ENCODE results near the gene SLC66A3. TPM values are rescaled to one million over a fixed set of nuclear protein-coding genes. Genes with fewer than 3 reads are reported as not detected.
"Not testable (repeated sequence)": the region's sequence is repeated elsewhere in the genome, so short reads cannot be mapped to it uniquely, and the experiment has no call there.

Gene SLC66A3
- total RNA-seq, 1 donor from 2014 or later = 6.9 TPM

GRCh38 chr2:11157731-11158130 is 2.5 kb downstream of the SLC66A3 start:
- intact Hi-C loops (cut with DNase I) = no loop called here
- DNase-seq (no peak), ATAC-seq (ENCODE audit: poor library complexity) (no peak)

- no peak for ATAC-seq (ENCODE audit: poor library complexity)
- DNase-seq = no peak
- intact Hi-C loops (cut with DNase I) = no loop called here
Observed at GRCh38 chr2:11158916-11159573, 3.8 kb downstream of the SLC66A3 start.

- DNase-seq (no peak), ATAC-seq (ENCODE audit: poor library complexity) (no peak)
- intact Hi-C loops (cut with DNase I) = no loop called here
Observed at GRCh38 chr2:11159574-11160170, 4.4 kb downstream of the SLC66A3 start.

GRCh38 chr2:11160256-11160655 is 5.0 kb downstream of the SLC66A3 start:
- DNase-seq (no peak), ATAC-seq (ENCODE audit: poor library complexity) (no peak)
- intact Hi-C loops (cut with DNase I) = no loop called here

GRCh38 chr2:11160731-11161455 is 5.6 kb downstream of the SLC66A3 start:
- peak; percentile 27 for ATAC-seq (ENCODE audit: poor library complexity)
- no peak for DNase-seq
- intact Hi-C loops (cut with DNase I) = no loop called here

- ATAC-seq (ENCODE audit: poor library complexity) (no peak), DNase-seq (no peak)
- intact Hi-C loops (cut with DNase I) = no loop called here
Observed at GRCh38 chr2:11161747-11162146, 6.5 kb downstream of the SLC66A3 start.

- ATAC-seq (ENCODE audit: poor library complexity) (no peak), DNase-seq (no peak)
- intact Hi-C loops (cut with DNase I) = no loop called here
Observed at GRCh38 chr2:11163439-11164317, 8.4 kb downstream of the SLC66A3 start.

GRCh38 chr2:11165046-11165445 is 9.8 kb downstream of the SLC66A3 start:
- ATAC-seq (ENCODE audit: poor library complexity); intact Hi-C loops (cut with DNase I); DNase-seq: not testable (repeated sequence)

- DNase-seq = no peak
- intact Hi-C loops (cut with DNase I) = no loop called here
- no peak for ATAC-seq (ENCODE audit: poor library complexity)
Observed at GRCh38 chr2:11166476-11166875, 11.2 kb downstream of the SLC66A3 start.

GRCh38 chr2:11168488-11168887 is 13.2 kb downstream of the SLC66A3 start:
- DNase-seq (no peak), ATAC-seq (ENCODE audit: poor library complexity) (no peak)
- intact Hi-C loops (cut with DNase I) = no loop called here

- ATAC-seq (ENCODE audit: poor library complexity) (no peak), DNase-seq (no peak)
- intact Hi-C loops (cut with DNase I) = no loop called here
Observed at GRCh38 chr2:11169333-11169732, 14.1 kb downstream of the SLC66A3 start.

- DNase-seq = no peak
- intact Hi-C loops (cut with DNase I) = no loop called here
- ATAC-seq (ENCODE audit: poor library complexity) = no peak
Observed at GRCh38 chr2:11174222-11174621, 19.0 kb downstream of the SLC66A3 start.

GRCh38 chr2:11175293-11175795 is 20.1 kb downstream of the SLC66A3 start:
- DNase-seq (peak; percentile 62), ATAC-seq (ENCODE audit: poor library complexity) (peak; percentile 41)
- intact Hi-C loops (cut with DNase I) = no loop called here

GRCh38 chr2:11177871-11178690 is 22.8 kb downstream of the SLC66A3 start:
- DNase-seq (no peak), ATAC-seq (ENCODE audit: poor library complexity) (no peak)
- intact Hi-C loops (cut with DNase I) = no loop called here

- ATAC-seq (ENCODE audit: poor library complexity) (no peak), DNase-seq (no peak)
- intact Hi-C loops (cut with DNase I) = no loop called here
Observed at GRCh38 chr2:11179196-11179595, 23.9 kb downstream of the SLC66A3 start.

- intact Hi-C loops (cut with DNase I) = loop anchor here (10.0 kb wide), 1 partner anchor 45 kb away; a partner anchor contains a TSS
- no peak for DNase-seq
- no peak for ATAC-seq (ENCODE audit: poor library complexity)
Observed at GRCh38 chr2:11179899-11180298, 24.6 kb downstream of the SLC66A3 start.

GRCh38 chr2:11180653-11181052 is 25.4 kb downstream of the SLC66A3 start:
- intact Hi-C loops (cut with DNase I) = loop anchor here (10.0 kb wide), 1 partner anchor 46 kb away; a partner anchor contains a TSS
- ATAC-seq (ENCODE audit: poor library complexity) = no peak

GRCh38 chr2:11182951-11183350 is 27.7 kb downstream of the SLC66A3 start:
- ATAC-seq (ENCODE audit: poor library complexity) (no peak), DNase-seq (no peak)
- intact Hi-C loops (cut with DNase I) = loop anchor here (10.0 kb wide), 1 partner anchor 48 kb away; a partner anchor contains a TSS

More at GRCh38 chr2:11180653-11181052, 25.4 kb downstream of the SLC66A3 start:
- DNase-seq = no peak

Data from Right ventricle myocardium superior (tissue), 1 donor.